Glomerular visceral epithelial cell (primary cell): ENCODE measurements around the gene PSMC4.
A peak's percentile ranks its signal among the peaks of the same experiment; 100 is the strongest.

Experiments
- DNase-seq: peaks from one replicate; pipeline ENCODE4 v3.0.0-alpha.2; 2016; ENCODE audit errors: extremely low spot score

Gene PSMC4

GRCh38 chr19:39993605-39994004, 22.6 kb downstream of the PSMC4 start:
- DNase-seq, result no peak

- DNase-seq, result no peak
Measured at GRCh38 chr19:39994361-39994760, 23.4 kb downstream of the PSMC4 start.

- no peak for DNase-seq
Measured at GRCh38 chr19:39995794-39996193, 24.8 kb downstream of the PSMC4 start.

- peak; percentile 53 for DNase-seq
Measured at GRCh38 chr19:39996218-39996810, 25.3 kb downstream of the PSMC4 start.

- peak; percentile 91 for DNase-seq
Measured at GRCh38 chr19:39996811-39997637, 26.1 kb downstream of the PSMC4 start, which contains the start of gene ZNF546. Gene ZNF546, plus strand, starts transcription at chr19:39997060. Its CDS starts 1,267 bp downstream, at chr19:39998327.

- no peak for DNase-seq
Measured at GRCh38 chr19:39997638-39998216, 26.8 kb downstream of the PSMC4 start.

- DNase-seq, result no peak
Measured at GRCh38 chr19:39998501-39998900, 27.5 kb downstream of the PSMC4 start.

GRCh38 chr19:40005691-40006272, 34.8 kb downstream of the PSMC4 start:
- no peak for DNase-seq

- peak; percentile 87 for DNase-seq
Measured at GRCh38 chr19:40006273-40006691, 35.3 kb downstream of the PSMC4 start.

GRCh38 chr19:40009674-40010073, 38.7 kb downstream of the PSMC4 start:
- DNase-seq, result no peak

GRCh38 chr19:40013991-40014390, 43.0 kb downstream of the PSMC4 start:
- no peak for DNase-seq

- no peak for DNase-seq
Measured at GRCh38 chr19:40023969-40024368, 53.0 kb downstream of the PSMC4 start.

GRCh38 chr19:40025938-40026596, 55.1 kb downstream of the PSMC4 start:
- no peak for DNase-seq

GRCh38 chr19:40026597-40026970, 55.6 kb downstream of the PSMC4 start:
- DNase-seq, result no peak
